ENCODE measurements around the gene NOTCH2.
A peak's percentile ranks its signal among the peaks of the same experiment; 100 is the strongest.

The NOTCH2 gene

GRCh38 chr1:119975006-119975405, 94.5 kb downstream of the NOTCH2 start:
- DNase-seq (ENCODE audit: low spot score), result no peak

DNA sequence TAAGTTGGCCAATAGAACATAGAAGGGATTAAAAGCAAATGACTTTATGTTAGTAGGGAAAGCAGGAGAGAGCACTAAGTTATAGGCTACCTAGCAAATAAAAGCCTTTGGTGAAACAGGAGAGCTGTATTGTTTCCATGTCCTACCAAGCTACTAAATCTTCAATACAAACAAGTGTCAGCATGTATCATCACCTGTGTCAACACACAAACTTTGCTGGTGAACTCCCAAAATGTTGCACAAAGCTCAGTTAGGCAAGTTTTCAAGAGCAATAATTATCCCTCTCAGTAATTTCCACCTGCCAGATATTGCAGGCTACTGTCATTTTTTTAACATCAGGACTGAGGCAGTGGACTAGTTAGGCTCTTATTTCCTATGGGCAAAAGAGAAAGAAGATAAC, 95.4 kb downstream of the NOTCH2 start:
- no peak for DNase-seq (ENCODE audit: low spot score)

DNA sequence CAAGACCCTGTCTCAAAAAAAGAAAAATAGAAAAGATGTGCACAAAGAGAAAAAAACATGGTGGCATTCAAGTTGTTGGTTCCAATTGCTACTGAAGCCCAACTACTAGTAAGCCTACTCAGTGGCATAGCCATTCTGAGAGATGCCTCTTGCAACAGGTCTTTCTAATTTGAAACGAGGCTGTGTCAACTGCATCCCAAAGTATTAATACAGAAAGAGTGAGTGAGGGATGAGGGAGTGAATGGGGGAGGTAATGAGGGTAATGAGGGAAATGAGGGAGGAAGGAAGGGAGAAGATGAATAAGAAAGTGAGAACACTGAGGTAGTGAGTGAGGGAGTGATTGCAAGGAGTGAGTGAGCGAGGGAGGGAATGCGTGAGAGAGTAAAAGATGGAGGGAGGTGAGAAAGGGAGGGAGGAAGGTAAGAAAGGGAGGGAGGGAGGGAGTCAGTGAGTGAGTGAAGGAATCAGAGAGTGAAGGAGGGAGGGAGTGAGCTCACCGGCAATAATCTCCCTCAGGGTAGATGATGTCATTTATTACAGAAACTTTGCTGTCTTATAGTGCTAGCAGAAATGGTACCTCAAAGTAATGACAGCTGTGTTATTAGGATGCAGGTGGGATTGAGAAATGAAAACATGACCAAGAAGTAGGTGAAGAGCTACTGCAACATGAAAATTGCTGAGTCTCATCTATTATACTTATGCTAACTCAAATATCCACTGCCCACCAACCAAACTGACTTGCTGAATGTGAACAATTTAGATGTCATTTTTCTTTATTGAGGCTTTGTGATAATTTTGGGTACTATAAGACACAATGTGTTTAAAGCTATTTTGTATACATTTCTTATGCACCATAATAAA, 97.5 kb downstream of the NOTCH2 start:
- no peak for DNase-seq (ENCODE audit: low spot score)

DNA sequence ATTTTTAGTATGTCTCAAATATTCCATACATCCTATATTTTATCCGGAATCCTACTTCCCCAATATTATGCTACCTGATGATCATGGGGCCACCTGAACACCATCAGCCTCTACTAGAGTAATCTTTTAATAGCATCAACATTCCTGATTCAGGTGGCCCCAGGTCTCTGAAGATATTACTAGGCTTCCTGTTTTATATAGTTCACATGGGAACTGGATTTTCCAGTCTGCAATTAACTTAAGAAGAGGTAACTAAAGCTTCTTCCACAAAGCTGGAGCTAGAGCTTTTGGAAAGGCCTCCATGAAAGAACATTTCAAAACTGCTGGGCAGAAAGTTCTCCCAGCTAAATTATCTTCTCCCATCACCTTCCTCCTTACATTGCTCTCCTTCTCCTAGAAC, 100.9 kb downstream of the NOTCH2 start:
- DNase-seq (ENCODE audit: low spot score), result no peak

GRCh38 chr1:119968068-119968492, 101.4 kb downstream of the NOTCH2 start:
- peak; percentile 56 for DNase-seq (ENCODE audit: low spot score)

DNA sequence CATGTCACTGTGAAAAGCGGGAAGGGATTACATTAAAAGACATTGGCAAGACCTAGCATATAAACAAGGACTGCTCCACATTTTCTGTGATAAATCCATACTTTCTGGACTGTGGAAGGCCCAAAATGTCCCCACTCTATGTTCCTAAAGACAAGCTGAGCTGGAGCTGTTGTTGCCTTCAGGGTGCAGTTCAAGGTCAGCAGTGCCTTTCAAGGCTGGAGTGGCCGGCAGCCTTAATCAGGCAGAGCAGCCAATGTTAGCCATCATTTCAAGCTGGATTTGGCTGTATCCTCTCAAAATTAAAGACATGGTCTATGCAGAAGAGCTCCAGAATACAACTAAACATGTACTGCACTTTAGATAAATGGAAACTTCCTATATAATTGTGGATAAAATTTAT, 102.8 kb downstream of the NOTCH2 start:
- no peak for DNase-seq (ENCODE audit: low spot score)

DNA sequence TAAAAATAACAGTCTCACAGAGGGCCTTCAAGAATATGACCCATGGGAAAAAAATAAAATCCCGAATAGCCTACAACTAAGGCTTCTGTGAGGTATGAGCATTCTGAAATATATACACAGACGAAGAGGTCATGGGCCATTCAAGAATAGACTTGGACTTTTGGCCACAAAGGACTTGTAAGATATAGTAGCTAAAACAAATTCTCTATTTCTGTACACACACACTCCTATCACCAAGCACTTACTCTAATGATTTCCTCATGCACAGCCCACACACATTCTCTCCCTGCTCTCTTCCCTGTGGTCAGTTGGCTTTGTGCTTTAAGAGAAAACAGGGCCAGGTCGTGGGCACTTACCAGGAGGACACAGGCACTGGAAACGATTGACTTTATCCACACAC, 103.4 kb downstream of the NOTCH2 start:
- no peak for DNase-seq (ENCODE audit: low spot score)

DNA sequence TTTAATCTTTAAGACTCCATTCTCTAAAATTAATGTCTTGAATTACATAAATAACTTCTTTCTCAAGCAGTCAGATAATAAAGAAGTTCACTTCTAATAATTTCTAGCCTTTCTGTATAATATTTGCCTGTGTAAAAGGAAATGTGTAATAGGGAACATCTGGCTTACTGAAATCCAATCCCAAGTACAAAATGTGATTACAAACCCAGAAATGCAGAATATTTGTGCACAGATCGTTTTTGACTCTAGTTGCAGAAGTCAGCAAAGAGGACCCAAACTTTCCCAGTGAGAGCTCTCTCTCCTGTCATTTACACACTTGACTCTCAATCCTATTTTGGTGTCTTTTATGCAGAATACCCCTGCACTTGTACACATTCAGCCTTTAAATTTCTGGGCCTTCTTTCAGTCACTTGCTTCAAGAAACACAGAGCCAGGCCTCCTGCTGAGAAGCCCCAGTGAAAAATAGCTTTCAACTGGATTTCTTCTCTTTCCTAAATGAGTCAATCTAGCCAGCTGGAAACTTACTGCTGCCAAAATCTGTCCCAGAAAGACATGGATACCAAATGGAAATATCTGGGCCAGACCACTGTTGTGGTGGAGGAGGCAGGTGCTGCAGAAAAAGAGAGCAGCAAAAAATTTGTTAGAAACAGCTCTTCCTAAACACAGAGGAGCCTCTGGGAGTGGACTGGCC, 104.6 kb downstream of the NOTCH2 start:
- peak; percentile 56 for DNase-seq (ENCODE audit: low spot score)

DNA sequence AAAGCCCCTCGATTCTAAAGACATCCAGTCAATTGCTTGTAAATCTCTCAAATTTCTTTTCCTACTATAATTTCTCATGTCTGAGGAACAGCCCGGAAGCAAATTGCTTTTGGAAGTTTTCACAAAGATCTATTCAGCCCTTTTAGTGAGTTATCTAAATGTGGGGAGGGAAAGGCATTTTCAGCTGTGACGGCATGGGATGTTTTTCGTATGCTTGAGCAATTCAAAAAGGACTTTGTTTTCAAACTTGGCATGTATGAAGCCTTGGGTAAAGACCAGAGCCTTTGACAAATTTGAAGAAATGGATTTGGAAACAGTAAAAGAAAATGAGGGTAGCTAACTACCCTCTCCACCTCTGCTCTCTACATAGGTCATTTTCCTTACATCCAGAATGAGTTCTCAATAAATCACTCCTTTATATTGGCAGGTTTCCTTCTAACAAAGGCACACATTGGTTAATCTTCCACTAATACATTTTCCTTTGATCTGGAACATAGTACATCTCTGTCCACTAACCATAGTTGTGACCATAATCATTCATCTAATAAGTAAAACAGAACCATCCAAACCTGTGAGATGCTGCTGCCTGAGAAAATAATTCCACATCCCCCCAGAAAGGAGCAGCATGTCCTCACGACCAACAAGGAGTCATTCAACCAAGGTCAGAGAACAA, 107.0 kb downstream of the NOTCH2 start:
- no peak for DNase-seq (ENCODE audit: low spot score)

DNA sequence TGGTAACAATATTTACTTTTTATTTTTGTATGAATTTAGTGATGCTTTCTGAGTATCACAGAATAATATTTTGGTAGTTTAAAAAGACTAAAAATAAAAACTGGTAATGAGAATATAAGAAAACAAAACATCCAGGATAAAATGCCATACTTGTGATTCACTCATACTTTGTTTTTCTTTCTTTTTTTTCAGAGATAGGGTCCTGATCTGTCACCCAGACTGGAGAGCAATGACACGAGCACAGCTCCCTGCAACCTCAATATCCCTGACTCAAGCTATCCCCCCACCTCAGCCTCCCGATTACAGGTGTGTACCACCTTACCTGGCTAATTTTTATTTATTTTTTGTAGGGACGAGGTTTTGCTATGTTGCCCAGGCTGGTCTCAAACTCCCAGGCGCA, 109.0 kb downstream of the NOTCH2 start:
- DNase-seq (ENCODE audit: low spot score), result no peak

DNA sequence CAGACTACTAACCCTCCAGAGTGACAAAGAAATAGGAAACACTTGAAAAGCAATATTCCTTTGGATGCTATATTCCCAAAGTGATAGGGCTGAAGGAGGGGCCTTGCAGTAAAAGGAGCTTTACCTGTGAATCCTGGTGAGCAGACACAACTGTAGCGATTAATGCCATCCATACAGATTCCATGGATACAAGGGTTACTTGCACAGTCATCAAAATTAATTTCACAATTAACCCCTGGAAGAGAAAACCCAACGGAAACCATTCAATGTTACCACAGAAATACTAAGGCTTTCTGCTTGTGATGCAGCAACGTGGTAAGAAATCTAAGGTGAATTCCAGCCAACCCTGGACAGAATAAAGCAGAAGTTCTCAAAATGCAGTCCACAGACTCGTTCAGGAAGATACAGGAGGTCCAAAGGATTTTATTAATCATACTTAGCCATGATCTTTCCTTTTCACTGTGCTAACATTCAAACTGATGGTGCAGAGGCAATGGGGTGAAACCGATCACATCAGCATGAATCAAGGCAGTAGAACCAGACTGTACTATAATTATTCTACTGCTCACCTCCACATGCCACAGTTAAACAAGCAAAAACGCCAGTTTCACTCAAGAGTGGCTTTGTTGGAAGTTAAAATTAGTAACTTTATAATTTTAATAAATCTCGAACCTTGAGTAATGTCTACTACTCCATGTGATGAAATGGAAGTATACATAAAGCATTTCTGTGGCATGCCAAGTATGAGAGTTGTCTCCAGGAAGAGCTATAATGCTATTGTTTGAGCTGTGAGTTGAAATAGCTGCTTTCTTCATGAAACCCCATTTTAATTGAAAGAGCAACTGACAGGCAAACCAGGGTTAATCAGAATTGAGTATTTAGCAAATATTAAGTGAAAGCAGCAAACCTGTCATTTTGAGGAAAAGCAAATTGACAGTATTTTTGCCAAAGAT, 109.9 kb downstream of the NOTCH2 start:
- no peak for DNase-seq (ENCODE audit: low spot score)

DNA sequence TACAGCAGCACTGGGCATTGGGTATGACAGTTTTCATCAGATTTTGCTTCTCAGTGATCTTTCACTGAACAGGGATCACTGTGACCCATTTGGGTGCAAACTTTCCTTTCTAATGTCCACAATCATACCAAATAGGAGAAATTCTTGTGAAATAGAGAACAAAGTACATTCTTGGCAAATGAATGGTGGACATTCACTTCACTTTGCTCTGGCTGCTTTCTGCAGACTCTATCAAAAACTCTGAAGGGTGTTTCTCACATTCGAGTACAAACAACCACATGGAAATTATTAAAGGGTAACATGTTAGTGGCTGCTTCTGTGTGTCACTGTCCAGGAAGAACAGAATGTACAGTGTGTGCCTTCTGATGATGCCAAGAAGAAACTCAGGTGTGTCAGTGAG, 111.2 kb downstream of the NOTCH2 start:
- DNase-seq (ENCODE audit: low spot score), result no peak

DNA sequence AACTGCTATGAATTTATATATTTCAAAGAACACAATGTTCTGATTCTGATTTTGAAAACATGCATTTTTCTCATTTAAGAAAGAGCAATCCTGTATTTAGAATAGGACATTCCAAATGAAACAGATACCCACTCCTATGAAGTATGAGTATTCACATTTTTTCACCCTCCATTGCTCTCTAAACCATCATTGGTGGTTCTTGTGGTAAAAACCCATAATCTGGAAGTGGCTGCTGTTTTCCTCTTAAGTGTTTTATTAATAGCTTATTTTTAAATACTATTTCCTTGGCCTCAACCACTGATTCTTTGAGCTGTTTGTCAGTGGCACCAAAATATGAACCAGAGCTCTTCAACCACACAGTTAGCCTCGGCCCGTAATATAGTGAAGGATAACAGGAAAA, 113.2 kb downstream of the NOTCH2 start:
- no peak for DNase-seq (ENCODE audit: low spot score)

DNA sequence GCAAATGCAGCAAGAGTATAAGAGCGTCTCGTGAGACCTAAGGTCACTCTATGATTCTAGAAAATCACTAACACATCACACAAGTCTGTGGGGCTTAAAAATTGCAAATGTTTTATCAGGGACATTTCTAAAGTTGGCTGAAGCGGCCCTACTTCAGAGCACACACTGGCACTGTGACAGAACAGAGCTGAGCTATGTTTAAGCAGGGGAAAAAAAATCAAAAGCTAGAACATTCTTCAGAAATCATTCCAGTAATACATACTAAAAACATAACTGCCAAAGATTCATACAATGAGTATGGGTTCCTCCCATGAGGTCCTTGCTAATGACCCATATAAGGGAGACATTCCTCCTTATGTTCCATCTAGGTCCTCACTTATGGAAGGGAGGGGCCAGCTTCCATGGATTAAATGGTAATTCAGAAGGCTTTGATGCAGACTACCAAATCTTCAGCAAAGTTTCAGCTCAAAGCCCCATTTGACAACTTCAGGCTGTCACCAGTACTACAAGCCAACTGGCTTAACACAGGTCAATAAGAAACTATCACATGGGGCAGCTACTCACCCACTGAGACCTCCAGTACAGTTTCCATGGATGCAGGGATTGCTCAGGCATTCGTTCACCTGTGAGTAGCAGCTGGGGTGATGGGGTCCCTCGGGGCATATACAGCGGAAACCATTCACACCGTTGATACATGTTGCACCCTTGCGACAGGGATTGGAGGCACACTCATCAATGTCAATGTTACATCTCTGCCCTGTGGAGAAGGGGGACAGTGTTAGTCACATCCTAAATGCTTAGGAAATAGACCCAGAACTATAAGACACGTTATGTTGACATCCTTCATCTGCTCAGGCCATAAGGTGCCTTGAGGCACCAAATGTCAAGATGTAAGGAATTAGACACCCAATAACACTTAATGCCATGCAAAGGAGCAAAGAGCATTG, 114.7 kb downstream of the NOTCH2 start:
- no peak for DNase-seq (ENCODE audit: low spot score)

DNA sequence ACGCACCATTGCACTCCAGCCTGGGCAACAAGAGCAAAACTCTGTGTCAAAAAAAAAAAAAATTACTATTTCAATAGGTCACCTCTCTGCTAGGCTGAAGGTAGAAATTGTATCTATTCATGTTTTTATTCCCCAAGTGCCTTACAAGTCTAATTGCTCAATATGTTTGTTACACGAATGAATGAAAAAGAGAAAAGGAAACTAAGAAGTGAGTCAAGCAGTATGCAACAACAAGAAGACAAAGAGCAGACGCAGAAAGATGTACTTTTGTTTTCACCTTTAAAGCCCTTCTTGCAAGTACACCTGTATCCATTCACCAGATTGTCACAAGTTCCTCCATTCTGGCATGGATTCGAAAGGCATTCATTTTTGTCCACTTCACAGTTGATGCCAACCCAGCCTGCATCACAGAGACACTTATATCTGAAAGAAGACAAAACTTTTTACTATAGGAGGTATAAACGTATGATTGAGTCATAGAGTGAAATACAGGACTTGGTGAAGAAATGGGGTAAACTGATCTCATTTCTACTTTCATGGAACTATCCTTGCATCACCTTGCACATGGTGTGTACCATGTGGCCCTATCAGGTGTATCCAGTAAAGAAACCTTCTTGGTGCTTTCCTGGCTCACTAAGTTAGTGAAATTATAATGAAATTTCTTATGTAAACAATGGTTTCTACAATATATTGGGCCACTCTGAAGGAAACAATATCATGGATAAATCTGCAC, 116.0 kb downstream of the NOTCH2 start:
- no peak for DNase-seq (ENCODE audit: low spot score)

- no peak for DNase-seq (ENCODE audit: low spot score)
These were observed 117.0 kb downstream of the NOTCH2 start for GRCh38 chr1:119952496-119952895.

GRCh38 chr1:119948342-119949214, 120.9 kb downstream of the NOTCH2 start:
- DNase-seq (ENCODE audit: low spot score), result peak; percentile 85

- DNase-seq (ENCODE audit: low spot score), result no peak
These were observed 122.0 kb downstream of the NOTCH2 start for GRCh38 chr1:119947468-119947867.

- DNase-seq (ENCODE audit: low spot score), result no peak
These were observed 122.7 kb downstream of the NOTCH2 start for GRCh38 chr1:119946724-119947123.

Data from Ammon's horn (tissue), 1 donor.